ENCODE results near the gene ENTPD1.
"Not testable (repeated sequence)": the region's sequence is repeated elsewhere in the genome, so short reads cannot be mapped to it uniquely, and the experiment has no call there.

The ENTPD1 gene

GRCh38 chr10:95728526-95728925 lies 27.4 kb upstream of the ENTPD1 start:
- no peak for DNase-seq (ENCODE audit: low spot score)
- in situ Hi-C loops (cut with MboI; ENCODE audit: low pct_unique_long_range_greater_than_20kb, low sequenced_read_pairs, unreplicated experiment), result no loop called here
- TF ChIP-seq CTCF (IDR thresholded peaks at IDR 0.05; ENCODE audit: extremely low read depth, insufficient read depth, missing control alignments), result peak; percentile 28

- TF ChIP-seq CTCF (IDR thresholded peaks at IDR 0.05; ENCODE audit: extremely low read depth, insufficient read depth, missing control alignments), result no peak
- DNase-seq (ENCODE audit: low spot score), result no peak
- in situ Hi-C loops (cut with MboI; ENCODE audit: low pct_unique_long_range_greater_than_20kb, low sequenced_read_pairs, unreplicated experiment), result no loop called here
Measured at GRCh38 chr10:95729323-95730055, 26.5 kb upstream of the ENTPD1 start.

GRCh38 chr10:95730233-95730632 lies 25.7 kb upstream of the ENTPD1 start:
- DNase-seq (ENCODE audit: low spot score), result no peak
- in situ Hi-C loops (cut with MboI; ENCODE audit: low pct_unique_long_range_greater_than_20kb, low sequenced_read_pairs, unreplicated experiment), result no loop called here
- no peak for TF ChIP-seq CTCF (IDR thresholded peaks at IDR 0.05; ENCODE audit: extremely low read depth, insufficient read depth, missing control alignments)

GRCh38 chr10:95732907-95733306 lies 23.1 kb upstream of the ENTPD1 start:
- DNase-seq (ENCODE audit: low spot score); in situ Hi-C loops (cut with MboI; ENCODE audit: low pct_unique_long_range_greater_than_20kb, low sequenced_read_pairs, unreplicated experiment): not testable (repeated sequence)

- in situ Hi-C loops (cut with MboI; ENCODE audit: low pct_unique_long_range_greater_than_20kb, low sequenced_read_pairs, unreplicated experiment), result no loop called here
Measured at GRCh38 chr10:95739056-95739455, 16.9 kb upstream of the ENTPD1 start.

GRCh38 chr10:95741807-95742467 lies 14.0 kb upstream of the ENTPD1 start:
- peak; percentile 40 for TF ChIP-seq CTCF (IDR thresholded peaks at IDR 0.05; ENCODE audit: extremely low read depth, insufficient read depth, missing control alignments)
- DNase-seq (ENCODE audit: low spot score), result peak; percentile 44
- in situ Hi-C loops (cut with MboI; ENCODE audit: low pct_unique_long_range_greater_than_20kb, low sequenced_read_pairs, unreplicated experiment), result no loop called here

More at GRCh38 chr10:95739056-95739455, 16.9 kb upstream of the ENTPD1 start:
- no peak for TF ChIP-seq CTCF (IDR thresholded peaks at IDR 0.05; ENCODE audit: extremely low read depth, insufficient read depth, missing control alignments)
- DNase-seq (ENCODE audit: low spot score), result no peak

- in situ Hi-C loops (cut with MboI; ENCODE audit: low pct_unique_long_range_greater_than_20kb, low sequenced_read_pairs, unreplicated experiment), result no loop called here
- no peak for DNase-seq (ENCODE audit: low spot score)
Measured at GRCh38 chr10:95742485-95742884, 13.5 kb upstream of the ENTPD1 start.

More at GRCh38 chr10:95742485-95742884, 13.5 kb upstream of the ENTPD1 start:
- TF ChIP-seq CTCF (IDR thresholded peaks at IDR 0.05; ENCODE audit: extremely low read depth, insufficient read depth, missing control alignments), result no peak

All from GM13977 (cell line).